Loucy (cell line): ENCODE results near the gene ZC3H18.

Experiments used
- EZH2phosphoT487 ChIP-seq: fragments of 200-600 bp; IDR thresholded peaks from 2 replicates; pipeline ENCODE4 v1.6.1; 2018; ENCODE audit warnings: antibody characterized with exemption, mild to moderate bottlenecking, moderate library complexity, borderline replicate concordance
- TF ChIP-seq, protein P1 (sequence below): fragments of 200-600 bp; sonication (generic); conservative IDR thresholded peaks from 2 replicates; pipeline ENCODE4 v1.5.1; 2014; ENCODE audit warnings: mild to moderate bottlenecking, antibody characterized with exemption, low read length

DNA sequence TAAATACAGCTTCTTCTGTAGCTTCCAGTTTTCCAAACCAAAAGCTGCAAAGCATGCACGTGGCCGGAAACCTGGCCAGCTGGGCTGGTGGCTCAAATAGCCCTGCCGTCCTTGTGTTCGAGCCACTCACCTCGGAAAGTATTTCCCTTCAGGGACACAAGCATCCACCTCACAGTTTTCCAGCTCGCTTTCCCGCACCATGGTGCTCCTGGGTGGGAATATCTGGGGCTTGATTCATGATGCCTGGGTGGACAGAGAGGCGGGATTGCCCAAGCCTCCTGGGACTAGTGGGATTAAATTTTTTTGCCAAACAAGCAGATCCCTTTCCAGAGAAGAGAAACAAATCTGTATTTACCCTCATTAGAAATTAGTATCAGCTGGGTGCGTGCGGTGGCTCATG, 99.8 kb downstream of the ZC3H18 start:
- TF ChIP-seq, protein P1, sequence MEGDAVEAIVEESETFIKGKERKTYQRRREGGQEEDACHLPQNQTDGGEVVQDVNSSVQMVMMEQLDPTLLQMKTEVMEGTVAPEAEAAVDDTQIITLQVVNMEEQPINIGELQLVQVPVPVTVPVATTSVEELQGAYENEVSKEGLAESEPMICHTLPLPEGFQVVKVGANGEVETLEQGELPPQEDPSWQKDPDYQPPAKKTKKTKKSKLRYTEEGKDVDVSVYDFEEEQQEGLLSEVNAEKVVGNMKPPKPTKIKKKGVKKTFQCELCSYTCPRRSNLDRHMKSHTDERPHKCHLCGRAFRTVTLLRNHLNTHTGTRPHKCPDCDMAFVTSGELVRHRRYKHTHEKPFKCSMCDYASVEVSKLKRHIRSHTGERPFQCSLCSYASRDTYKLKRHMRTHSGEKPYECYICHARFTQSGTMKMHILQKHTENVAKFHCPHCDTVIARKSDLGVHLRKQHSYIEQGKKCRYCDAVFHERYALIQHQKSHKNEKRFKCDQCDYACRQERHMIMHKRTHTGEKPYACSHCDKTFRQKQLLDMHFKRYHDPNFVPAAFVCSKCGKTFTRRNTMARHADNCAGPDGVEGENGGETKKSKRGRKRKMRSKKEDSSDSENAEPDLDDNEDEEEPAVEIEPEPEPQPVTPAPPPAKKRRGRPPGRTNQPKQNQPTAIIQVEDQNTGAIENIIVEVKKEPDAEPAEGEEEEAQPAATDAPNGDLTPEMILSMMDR: no peak
- no peak for TF ChIP-seq EZH2phosphoT487
